HG02642 (cell line): ENCODE data around the gene PRR33.

Source experiments
- ATAC-seq: cut with Tn5 transposase; IDR thresholded peaks from one replicate; pipeline ENCODE4 v1.9.1; 2021; ENCODE audit warnings: mild to moderate bottlenecking; ENCODE audit not compliant: unreplicated experiment, poor library complexity

The PRR33 gene

DNA sequence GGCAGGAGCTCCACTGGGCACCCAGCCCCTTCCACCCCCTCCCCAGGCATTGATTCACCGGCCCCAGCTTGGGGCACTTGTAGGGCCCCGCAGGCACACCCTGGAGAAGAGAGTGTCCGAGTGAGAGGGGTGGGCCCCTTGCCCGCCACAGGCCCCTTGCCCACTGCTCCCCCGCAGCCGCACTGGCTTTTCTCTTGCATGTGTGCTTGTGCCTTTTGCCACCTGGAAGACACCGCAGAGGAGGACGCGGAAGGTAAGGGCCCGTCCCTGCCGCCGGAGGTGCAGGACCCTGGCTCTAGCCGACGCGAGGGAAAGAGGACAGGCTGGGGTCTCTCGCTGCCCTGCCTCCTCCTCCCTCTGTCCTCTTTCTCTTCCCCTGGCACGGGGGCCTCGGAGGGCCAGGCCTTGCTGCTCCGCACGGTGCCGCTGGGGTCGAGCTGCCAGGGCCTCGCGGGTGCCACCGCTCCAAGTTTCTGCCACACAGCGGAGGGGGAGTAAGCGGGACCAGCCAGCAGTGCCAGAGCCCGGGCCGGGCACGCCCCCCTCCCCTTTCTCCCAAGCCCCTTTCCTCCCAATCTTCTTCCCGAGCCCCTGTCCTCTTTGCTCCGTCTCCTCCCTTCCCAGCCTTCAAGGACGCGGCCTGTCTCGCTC, 37.3 kb upstream of the PRR33 start:
- no peak for ATAC-seq

DNA sequence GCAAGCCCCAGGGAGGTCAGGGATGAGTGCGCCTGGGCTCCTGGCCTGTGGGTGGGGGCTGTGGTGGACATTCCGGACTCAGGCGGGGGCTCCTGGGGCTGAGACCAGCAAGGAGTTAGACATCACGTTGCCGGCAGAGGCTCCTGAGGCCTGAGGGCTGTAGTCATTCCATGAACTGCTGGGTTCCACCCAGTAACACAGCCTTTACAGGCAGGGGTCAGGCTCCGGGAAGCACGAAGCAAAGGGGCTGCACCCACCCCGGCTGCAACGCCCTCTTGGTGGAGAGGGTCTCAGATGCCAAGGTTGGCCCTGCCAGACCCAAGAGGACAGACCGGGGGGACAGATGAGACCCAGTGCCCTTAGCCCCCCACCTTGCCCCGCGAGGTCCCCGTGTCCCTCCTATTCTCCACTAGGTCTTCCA, 36.8 kb upstream of the PRR33 start:
- no peak for ATAC-seq

DNA sequence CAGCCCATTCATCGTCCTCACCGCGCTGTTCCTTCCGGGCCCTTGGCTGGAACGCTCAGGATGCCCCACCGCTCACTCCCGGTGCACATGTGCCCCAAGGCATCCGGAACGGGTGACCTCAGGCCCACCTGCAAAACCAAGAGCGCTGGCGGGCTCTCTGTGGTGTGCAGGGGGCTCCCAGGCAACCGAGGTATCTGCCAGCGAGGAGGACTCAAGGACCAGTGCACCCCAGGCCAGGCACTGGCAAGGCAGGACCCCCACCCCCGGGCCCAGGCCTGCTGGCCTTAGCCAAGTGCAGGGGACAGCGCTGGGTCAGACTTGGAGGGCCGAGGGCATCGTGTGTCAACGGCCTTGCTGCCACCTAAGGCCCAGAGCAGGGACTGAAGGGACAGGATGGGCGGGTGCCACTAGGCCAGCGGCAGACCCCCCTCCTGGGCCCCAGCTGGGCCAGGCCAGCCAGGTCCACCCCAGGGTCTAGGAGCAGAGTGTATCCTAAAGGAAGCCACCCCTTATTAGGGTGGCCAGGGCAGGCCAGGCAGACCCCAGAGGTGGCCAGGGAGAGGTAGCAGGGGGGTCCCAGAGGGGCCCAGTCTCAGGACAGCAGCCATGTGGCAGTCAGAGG, 36.3 kb upstream of the PRR33 start:
- no peak for ATAC-seq

DNA sequence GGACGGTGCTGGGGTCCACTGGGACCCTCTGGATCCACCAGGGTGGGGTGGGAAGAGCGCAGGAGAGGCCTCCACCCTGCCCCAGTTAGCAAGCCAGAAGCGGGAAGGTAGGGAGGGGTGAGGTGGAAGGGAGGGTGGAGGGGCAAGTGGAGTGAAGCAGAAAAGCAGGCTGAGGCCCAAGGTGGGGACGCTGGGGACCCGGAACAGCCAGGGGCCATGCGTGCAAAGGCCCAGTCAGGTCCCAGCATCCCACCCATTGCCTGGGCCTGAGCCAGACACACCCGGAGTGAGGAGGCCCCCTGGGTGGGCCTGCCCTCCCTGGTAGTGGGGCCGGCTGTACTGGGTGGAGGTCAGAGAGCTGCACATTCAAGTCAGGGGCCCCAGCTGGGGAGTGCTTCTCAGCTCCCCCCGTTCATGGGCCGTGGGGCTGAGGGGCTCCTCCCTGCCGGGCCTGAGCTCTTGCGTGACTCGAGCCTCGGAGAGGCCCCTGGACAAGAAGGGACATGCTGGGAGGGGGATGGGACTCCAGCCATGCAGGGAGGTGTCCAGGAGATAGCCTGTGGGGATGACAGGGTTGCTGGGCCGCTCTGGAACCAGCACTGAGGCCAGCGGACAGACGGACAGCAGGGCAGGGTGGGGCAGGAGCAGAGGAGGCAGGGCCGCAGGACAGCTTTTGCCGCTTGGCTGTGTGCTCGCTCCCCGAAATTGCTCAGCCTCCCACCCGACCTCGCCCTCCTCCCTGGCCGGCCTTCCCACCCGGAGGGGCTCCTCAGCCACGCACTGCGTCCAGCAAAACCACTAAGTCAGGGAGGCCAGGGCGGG, 35.5 kb upstream of the PRR33 start:
- ATAC-seq = no peak

DNA sequence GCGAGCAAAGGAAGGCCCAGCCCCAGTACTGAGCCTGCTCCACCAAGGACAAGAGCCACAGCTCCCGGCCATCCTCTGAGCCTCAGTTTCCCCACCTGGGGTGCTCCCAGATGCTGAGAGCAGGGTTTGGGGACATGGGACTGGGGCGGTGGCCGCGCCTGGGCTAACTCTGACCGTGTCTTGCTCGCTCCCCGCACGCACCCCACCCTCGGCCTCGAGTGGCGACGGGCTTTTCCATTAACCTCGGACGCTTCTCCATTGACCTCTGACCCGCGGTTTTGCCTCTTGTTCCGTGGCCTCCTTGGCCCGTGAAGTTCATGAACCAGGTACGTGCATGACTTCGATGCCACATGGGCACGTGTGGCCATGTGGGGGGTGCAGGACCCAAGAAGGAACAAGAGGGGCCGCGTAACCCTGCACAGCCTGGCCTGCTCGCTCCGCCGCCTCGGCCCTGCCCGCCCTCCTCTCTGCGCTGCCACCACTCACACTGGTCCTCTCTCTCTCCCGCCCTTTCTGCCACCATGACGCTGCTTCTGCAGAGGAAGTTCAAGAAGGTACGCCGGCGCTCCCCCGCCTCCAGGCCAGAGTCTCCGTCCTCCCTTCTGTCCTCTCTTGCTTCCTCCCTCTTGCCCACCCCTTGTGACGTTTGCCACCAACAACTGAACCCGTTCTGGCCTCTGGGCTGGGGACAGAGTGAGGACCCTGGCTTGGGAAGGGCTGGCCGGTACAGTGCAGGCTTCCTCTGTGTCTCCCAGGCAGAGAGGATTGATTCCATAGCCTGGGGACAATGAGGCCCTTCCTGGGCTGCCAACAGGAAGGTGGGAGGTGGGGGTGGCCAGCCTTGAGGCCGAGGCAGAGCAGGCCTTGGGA, 34.7 kb upstream of the PRR33 start:
- ATAC-seq = no peak

DNA sequence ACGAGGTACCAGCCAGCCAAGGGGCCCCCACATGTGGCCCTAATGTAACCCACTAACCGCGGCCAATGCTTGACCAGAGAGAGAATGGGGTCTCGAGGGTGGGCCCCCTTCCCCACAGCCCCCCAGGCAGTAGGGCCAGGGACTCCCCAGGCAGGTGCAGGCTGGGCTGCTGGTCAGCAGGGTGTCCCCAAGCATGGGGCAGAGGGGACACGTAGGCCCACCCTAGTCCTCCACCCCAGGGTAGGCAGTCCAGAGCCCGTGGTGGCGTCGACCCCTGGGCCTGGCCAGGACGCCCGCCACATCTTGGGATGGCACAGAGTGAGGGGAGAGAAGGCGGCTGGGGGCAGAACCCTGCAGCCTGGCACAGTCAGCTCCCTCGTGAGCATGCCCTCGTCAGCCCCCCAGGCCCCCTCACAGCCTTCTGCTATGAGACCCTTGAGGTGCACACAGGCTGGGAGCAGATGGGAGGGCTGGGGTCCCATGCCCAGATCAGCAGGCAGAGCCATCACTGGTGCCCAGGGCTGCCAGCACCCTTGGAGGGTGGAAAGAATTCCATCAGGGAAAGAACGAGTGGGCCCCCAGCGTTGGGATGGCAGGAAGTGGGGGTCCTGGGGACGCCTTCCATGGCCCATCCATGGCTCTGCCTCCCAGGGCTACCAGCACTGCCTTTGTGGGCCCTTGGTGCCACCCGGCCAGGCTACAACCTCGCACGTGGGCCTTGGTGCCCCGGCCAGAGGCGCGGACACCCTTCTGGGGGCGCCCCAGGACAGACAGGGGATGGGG, 33.9 kb upstream of the PRR33 start:
- ATAC-seq = no peak

DNA sequence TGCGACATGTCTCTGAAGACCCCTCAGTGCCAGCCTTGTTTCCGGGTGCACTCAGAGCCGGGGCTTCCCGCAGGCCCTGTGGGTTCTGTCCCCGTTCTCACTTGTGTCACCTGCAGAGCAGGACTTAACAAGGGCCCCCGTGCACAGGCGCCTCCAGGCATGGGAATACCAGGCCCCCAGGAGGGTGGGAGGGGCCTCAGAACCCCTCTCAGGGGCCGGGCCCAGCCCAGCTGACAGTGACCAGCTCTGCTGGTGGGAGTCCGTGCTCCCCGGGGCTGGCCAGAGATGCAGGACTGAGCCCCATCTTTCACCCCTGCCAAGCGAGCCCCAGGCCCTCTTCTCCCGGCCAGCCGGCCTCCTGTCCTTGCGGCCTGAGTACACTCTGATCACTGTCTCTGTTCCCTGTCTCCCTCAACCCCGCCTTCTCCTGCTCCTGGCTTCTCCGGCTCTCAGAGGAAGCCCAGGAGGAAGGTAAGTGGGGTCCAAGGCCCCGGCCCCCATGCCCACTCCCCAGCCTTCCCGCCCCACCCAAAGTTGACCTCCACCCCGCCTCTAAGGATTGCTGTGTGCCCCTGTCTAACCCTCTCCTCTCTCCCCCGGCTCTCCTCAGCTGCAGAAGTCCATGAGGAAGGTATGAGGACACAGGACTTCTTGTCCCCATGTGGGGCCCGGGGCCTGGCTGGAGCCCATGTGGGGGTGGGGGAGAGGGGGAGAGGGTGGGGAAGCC, 33.1 kb upstream of the PRR33 start:
- no peak for ATAC-seq

DNA sequence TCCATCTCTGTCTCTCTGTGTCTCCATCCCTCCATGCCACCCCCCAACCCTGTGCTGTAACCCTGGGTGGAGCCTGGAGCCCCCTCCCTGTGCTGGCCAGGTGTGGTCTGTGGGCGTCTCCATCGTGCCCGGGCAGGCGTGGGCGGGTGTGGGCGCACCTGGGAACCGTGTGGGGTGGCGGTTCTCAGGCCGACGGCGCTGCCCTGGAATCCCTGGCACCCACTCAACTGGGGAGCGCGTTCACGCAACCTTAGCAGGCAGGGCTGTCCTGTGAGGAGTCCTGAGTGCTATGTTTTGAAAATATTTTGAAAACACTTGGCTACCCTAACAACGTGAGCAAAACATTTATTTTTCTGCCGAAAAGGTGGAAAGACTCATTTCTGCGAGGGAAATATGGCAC, 32.5 kb upstream of the PRR33 start:
- ATAC-seq = no peak

DNA sequence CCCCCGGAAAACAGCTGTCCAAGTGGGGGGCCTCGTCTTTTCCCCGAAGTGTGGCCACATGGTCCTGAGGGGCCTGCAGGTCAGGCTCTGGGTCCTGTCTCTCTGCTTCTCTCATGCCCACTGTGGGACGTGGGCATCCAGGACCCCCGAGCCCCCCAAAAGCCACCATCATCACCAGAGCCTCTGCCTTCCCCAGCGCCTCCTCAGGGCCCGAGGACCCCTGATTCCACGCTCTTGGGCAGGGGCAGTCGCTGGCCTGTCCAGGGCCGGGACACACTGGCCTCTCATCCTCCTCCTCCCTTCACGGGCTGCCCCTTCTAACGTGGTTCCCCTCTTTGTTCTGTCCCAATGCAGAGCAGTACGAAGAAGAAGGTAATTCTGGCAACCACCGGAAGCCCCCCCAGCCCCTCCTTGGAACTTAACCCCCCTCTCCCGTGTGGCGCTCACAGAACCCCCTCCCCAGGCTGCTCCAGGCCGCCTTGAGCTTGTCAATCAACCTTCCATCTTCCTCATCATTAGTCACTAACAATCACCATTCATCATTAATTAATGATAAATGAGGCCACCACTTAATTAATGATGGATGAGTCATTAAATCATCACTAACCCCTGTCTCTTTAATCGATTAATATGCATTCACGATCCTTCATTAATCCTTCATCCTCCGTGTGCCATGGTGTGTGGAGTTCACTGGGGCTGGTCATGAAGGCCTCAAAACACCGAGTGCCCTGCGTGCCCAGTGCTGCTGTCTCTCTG, 31.7 kb upstream of the PRR33 start:
- ATAC-seq = no peak

DNA sequence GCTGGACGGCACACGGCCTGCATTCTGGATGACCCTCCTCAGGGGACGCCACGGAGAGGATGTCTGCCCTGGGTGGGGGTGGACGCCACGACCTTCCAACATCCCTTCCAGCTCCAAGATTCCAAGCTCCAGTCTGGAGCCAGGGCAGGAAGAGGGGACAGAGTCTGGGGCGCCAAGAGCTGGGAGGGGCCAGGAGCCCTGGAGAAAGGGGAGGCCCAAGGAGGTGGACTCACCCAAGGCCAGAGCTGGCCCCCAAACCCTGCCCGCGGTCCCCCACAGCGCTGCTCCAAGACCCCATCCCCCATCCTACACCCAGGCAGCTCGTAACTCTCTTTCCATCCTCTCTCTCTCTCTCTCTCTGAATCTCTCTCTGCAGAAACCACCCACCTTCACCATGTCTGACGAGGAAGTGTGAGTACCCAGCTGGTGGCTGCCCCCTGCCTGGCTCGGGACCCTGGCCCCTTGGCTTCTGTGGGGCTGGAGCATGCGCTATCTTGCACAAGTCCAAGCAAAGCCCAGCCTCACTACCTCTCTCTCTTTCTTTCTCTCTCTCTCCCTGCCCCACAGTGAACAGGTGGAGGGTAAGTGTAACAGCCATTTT, 30.9 kb upstream of the PRR33 start:
- no peak for ATAC-seq

DNA sequence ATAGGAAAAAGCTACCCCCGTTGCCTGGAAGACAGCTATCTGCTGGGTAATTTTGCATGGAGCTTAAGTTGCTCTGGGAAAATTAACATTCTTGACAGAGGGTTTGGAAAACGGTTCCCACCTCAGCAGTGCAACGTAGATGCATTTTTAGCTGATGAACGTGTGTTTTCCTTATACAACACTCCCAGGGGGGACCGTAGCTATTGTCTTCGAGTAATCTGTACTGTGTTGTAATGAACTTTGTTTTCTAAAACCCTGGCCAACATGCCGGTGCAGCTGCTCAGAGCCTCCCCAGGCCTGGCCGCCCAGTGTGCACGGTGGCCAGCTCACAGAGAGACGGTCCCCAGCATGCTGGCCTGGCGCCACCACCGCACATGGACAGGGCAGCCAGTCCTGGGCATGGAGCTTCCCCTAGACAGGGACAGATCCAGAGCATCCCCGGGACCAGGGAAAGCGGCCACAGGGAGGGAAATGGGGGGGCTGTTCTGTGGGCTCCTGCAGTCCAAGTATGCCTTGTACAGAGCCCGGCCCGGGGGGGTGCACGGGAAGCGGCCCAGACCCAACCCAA, 30.0 kb upstream of the PRR33 start:
- no peak for ATAC-seq

DNA sequence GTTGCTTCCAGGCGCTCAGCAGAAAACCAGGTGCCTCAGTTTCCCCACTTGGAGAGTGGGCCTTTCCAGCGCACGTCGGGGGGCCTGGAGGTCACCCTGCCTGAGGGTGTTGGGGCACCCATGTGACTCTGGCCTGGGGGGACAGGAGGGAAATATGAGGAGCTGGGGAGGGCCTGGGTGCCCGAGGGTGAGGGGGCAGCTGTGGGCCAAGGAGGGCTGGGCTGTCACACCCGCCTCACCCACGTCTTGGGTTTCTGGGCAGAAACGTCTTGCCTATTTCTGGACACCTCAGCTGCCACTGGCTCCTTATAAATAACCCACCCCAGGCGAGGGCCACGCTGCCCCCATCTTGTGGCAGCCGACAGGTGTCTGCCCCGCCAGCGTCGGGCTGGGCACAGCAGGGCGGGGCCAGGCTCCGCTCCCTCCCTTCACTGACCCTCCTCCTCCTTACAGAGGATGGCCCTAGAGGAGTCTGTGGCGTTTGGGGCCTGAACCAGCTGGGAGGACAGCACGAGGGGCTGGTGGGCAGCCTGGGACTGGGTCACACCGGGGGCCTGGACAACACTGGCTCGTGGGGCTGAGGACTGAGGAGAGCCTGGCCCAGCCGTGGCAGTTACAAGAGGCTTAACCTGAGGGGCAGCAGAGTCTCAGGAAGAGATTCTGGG, 29.3 kb upstream of the PRR33 start:
- ATAC-seq = no peak

DNA sequence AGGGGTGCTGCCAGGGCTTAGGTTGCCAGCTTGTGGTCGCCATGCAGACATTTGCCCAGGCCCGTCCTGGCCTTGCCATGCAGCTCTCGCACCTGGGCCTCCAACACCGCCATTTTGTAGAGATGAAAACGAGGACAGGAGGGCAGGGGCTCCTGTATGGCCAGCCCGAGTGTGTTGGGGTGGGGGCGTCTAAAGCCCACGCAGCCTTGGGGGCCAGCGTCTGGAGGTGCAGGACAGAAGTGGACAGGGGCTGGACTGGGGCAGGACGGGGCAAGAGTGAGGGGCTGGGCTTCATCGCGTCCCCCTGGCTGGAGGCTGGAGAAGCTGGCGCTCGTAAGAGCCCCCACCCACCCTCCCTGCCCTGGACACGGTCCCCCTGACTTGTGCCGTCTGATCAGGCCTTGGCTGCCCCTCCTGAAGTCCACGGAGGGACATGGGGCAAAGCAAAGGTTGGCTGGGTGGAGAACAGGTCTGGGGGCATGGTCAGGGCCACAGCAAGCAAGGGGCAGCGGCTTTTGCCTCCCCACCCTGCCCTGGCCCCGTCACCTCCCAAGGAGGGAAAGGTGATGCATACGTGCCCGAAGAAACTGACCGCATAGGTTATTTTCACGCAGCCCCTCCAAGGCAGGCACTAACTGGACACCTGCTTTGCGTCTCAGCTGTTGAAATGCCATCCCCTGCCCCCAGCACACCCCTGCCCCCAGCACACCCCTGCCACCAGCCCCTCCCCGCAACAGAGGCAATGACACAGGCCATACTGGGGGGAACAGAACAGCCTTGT, 28.6 kb upstream of the PRR33 start:
- ATAC-seq = no peak

DNA sequence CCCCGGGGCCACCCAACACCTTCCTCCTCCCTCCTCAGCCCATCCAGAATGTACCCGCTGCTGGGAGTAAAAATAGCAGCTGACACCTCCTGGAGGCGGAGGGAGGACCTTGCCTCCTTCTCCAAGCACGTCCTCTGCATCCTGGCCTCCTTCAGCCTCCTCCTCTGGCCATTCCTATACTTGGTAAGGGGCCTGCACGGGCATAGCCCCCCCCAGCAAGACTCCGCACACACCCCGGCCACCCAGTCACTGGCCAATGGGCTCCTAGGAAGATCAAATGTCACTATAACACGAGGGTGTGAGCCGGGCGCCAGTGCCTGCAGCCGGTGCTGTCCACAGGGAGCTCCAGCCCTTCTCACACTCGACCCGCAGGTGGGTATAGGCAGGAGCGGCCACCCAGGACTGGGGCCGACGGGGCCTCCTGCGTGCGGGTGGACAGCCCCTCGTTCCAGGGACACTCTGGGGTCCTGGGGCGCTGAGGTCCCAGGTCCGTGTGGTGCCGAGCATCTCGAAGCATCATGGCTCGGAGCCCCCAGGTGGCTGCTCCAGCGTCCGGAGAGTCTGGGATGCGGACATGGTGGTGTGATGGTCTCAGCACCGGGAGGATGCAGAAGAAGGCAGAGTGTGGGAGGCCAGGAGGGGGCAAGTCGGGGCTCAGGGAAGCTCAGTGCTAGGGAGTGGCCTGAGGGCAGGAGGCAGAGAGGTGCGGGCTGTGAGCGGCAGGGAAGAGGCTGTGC, 27.9 kb upstream of the PRR33 start, which contains the start of gene TNNT3:
Gene TNNT3 (plus strand): TSS at position 313 of the 737 bp plus-strand sequence. CDS start 3,172 bp downstream, outside the sequence.
- no peak for ATAC-seq

DNA sequence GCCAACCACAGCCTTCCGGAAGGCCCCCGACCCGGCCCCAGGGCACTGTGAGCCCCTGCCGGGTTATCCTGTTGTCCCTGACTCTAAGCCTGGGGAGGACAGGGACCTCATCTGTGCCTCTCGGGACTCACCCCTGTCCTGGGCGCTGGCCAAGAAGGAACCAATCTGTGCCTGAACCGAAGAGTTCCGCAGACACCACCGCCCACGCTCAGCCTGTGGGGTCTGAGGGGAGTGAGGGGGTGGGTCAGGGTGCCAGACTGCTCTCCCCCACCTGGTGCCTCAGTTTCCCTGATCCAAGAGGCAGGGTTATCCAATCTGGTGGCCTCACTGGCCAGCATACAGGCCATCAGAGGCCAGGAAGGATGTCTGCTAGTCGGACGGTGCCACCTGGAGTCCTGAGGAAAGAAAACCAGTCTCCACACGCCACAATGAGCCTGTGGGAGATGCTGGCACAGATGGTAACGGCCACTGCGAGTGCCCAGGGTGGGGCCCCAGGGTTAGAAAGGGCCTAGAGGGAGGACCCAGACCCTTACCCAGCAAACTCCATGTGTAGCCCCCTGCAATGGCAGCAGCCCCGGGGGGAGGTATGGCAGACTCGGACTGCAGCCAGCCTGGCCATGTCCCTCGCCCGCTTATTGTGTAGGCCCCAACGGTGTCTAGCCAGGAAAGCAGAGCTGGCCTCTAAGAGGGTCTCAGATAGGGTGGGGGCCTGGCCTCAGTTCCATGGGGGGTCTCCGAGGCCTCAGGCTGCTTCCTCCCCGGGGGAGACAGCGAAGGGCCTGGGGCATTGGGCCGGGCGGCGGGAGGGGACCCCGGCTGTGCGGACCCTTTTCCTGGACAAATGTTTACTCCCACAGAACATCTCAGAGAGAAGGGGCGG, 27.0 kb upstream of the PRR33 start:
- ATAC-seq = no peak
